HepG2 (cell line): Measurements from ENCODE around the gene MCU. TPM values are rescaled to one million over a fixed set of nuclear protein-coding genes. Genes with fewer than 3 reads are reported as not detected.

ENCODE experiments used
- ARNTL ChIP-seq: sonication (generic); formaldehyde crosslinking; IDR thresholded peaks from 2 replicates; pipeline ENCODE4 v1.4.0; 2020; ENCODE audit warnings: mild to moderate bottlenecking, missing genetic modification reagents
- GLMP ChIP-seq: sonication (generic); formaldehyde crosslinking; IDR thresholded peaks from 2 replicates; pipeline ENCODE4 v1.9.0; 2021; ENCODE audit warnings: missing genetic modification reagents, mild to moderate bottlenecking, borderline replicate concordance
- GPN1 ChIP-seq: sonication (generic); formaldehyde crosslinking; IDR thresholded peaks from 2 replicates; pipeline ENCODE4 v1.5.1; 2020; ENCODE audit warnings: missing genetic modification reagents, borderline replicate concordance
- HDAC6 ChIP-seq: fragments of 200-600 bp; sonication (generic); IDR thresholded peaks from 2 replicates; pipeline ENCODE4 v1.7.0; 2017; ENCODE audit warnings: mild to moderate bottlenecking, antibody characterized with exemption, low read length, low read depth
- MAF1 ChIP-seq: sonication (generic); formaldehyde crosslinking; IDR thresholded peaks from 2 replicates; pipeline ENCODE4 v1.5.0; 2020; ENCODE audit warnings: missing genetic modification reagents, borderline replicate concordance
- ZBTB26 ChIP-seq: IDR thresholded peaks from 2 replicates; pipeline ENCODE4 v1.6.1; 2016; ENCODE audit warnings: missing compliant biosample characterization, missing genetic modification reagents, borderline replicate concordance
- ZFX ChIP-seq: sonication (generic); formaldehyde crosslinking; IDR thresholded peaks from 2 replicates; pipeline ENCODE4 v1.4.0; 2020; ENCODE audit warnings: mild to moderate bottlenecking, low read depth, missing genetic modification reagents, moderate library complexity
- ZMAT3 ChIP-seq: sonication (generic); formaldehyde crosslinking; conservative IDR thresholded peaks from 2 replicates; pipeline ENCODE4 v1.7.0; 2021; ENCODE audit warnings: missing genetic modification reagents
- ZMYM4 ChIP-seq: sonication (generic); formaldehyde crosslinking; IDR thresholded peaks from 2 replicates; pipeline ENCODE4 v1.8.1; 2023; ENCODE audit warnings: mild to moderate bottlenecking, missing genetic modification reagents
- ZNF282 ChIP-seq: fragments of 450-650 bp; IDR thresholded peaks from 2 replicates; pipeline ENCODE4 v1.6.1; 2018; ENCODE audit not compliant: partially characterized antibody
- ZNF530 ChIP-seq: sonication (generic); formaldehyde crosslinking; IDR thresholded peaks from 2 replicates; pipeline ENCODE4 v1.5.0; 2020; ENCODE audit warnings: low read depth, mild to moderate bottlenecking, missing genetic modification reagents
- ZNF776 ChIP-seq: sonication (generic); formaldehyde crosslinking; IDR thresholded peaks from 2 replicates; pipeline ENCODE4 v1.4.0; 2020; ENCODE audit warnings: mild to moderate bottlenecking, missing genetic modification reagents
- polyA plus RNA-seq, 8 experiments: library from polyadenylated mRNA; depleted of rRNA in 3 of 8; stranded (reverse) in 7 of 8; unstranded in 1 of 8; fragments of >200 nt; fragmentation: Illumina TruSeq in 4 of 8; extraction: Trizol in 4 of 8; gene quantifications; 2 replicates each; pipeline versions ENCODE4 v1.2.1 to v1.2.3, GENCODE V29; 2011 to 2016; ENCODE audit warnings: low read depth in 4 of 8, missing spikeins in 1 of 8, mixed read lengths in 1 of 8; ENCODE audit not compliant: insufficient read depth in 1 of 8
- total RNA-seq, 5 experiments: library from RNA; depleted of rRNA; stranded (reverse); fragments of >200 nt; fragmentation: Illumina TruSeq; extraction: Trizol; gene quantifications; 2 replicates each; pipeline ENCODE4 v1.2.3, GENCODE V29; 2016; ENCODE audit warnings: low read depth in 1 of 5
- TF ChIP-seq, protein P1 (sequence below): sonication (generic); formaldehyde crosslinking; IDR thresholded peaks from 2 replicates; pipeline ENCODE4 v1.5.1; 2020; ENCODE audit warnings: missing genetic modification reagents, mild to moderate bottlenecking, borderline replicate concordance
- TF ChIP-seq, protein P2 (sequence below): IDR thresholded peaks from 2 replicates; pipeline ENCODE4 v1.6.1; 2016; ENCODE audit warnings: low read depth
- TF ChIP-seq, protein P3 (sequence below): sonication (generic); formaldehyde crosslinking; IDR thresholded peaks from 2 replicates; pipeline ENCODE4 v1.8.0; 2022; ENCODE audit warnings: mild to moderate bottlenecking, missing genetic modification reagents, borderline replicate concordance

MCU gene
- total and polyA plus RNA-seq, 2 of the 13 experiments (the other 11 are each of a cell fraction or from before 2014, with no cell fraction given), result 25.9 to 64.5 TPM

DNA sequence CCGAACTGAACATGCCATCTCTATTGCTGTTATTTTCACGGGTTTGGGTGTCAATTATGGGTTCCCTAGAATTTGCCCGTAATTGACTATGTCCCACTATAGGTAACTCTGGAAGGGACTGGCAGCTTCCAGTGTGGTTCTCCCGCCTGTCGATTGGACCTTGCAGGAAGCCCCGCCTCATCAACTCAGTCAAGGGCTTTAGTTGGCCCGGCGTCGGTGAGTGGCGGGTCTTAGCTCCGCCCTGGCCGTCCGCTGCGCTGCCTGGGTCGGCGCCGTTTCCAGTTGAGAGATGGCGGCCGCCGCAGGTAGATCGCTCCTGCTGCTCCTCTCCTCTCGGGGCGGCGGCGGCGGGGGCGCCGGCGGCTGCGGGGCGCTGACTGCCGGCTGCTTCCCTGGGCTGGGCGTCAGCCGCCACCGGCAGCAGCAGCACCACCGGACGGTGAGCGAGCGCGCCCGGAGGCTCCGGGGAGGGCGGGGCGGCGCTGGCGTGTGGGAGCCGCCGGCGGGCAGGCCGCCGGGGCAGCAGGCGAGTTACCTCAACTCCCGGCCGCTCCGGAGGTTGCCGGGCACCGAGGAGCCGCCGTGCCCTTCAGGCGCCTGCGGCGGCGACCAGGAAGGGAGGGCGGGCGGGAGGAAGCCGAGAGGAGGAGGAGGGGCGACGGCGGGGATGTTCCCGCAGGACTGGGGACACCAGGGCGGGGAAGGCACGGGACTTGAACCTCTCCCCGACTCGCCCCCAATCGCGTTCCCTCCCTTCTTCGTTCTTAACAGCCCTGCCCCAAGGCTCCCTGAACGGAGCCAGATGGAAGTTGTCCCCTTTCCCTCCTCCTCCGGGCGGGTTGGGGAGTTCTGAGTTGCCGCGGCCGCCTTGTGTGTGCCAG is at the start of gene MCU (continued):
- TF ChIP-seq, protein P1, sequence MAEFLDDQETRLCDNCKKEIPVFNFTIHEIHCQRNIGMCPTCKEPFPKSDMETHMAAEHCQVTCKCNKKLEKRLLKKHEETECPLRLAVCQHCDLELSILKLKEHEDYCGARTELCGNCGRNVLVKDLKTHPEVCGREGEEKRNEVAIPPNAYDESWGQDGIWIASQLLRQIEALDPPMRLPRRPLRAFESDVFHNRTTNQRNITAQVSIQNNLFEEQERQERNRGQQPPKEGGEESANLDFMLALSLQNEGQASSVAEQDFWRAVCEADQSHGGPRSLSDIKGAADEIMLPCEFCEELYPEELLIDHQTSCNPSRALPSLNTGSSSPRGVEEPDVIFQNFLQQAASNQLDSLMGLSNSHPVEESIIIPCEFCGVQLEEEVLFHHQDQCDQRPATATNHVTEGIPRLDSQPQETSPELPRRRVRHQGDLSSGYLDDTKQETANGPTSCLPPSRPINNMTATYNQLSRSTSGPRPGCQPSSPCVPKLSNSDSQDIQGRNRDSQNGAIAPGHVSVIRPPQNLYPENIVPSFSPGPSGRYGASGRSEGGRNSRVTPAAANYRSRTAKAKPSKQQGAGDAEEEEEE (CRISPR knock-in tag), result no peak
- no peak for TF ChIP-seq MAF1
- TF ChIP-seq, protein P2, sequence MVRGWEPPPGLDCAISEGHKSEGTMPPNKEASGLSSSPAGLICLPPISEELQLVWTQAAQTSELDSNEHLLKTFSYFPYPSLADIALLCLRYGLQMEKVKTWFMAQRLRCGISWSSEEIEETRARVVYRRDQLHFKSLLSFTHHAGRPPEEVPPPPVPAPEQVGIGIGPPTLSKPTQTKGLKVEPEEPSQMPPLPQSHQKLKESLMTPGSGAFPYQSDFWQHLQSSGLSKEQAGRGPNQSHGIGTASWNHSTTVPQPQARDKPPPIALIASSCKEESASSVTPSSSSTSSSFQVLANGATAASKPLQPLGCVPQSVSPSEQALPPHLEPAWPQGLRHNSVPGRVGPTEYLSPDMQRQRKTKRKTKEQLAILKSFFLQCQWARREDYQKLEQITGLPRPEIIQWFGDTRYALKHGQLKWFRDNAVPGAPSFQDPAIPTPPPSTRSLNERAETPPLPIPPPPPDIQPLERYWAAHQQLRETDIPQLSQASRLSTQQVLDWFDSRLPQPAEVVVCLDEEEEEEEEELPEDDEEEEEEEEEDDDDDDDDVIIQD (CRISPR knock-in tag), result no peak
- no peak for TF ChIP-seq GLMP (CRISPR knock-in tag)
- TF ChIP-seq ZMYM4, result peak; percentile 65
- TF ChIP-seq HDAC6, result no peak
- TF ChIP-seq ZBTB26 (CRISPR knock-in tag), result peak; percentile 68; the same call in 1 of the 2 replicates
- TF ChIP-seq ZNF282, result no peak
- 0 out of 2 replicates have a peak, but pooled peaks have one; percentile 8 for TF ChIP-seq ZNF776 (CRISPR knock-in tag)
- TF ChIP-seq ZNF530, result no peak
- TF ChIP-seq, protein P3, sequence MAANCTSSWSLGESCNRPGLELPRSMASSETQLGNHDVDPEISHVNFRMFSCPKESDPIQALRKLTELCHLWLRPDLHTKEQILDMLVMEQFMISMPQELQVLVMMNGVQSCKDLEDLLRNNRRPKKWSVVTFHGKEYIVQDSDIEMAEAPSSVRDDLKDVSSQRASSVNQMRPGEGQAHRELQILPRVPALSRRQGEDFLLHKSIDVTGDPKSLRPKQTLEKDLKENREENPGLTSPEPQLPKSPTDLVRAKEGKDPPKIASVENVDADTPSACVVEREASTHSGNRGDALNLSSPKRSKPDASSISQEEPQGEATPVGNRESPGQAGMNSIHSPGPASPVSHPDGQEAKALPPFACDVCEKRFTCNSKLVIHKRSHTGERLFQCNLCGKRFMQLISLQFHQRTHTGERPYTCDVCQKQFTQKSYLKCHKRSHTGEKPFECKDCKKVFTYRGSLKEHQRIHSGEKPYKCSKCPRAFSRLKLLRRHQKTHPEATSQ (CRISPR knock-in tag), result no peak
- no peak for TF ChIP-seq GPN1
- TF ChIP-seq ZMAT3 (CRISPR knock-in tag), result no peak; the same call in 1 of the 2 replicates
- peak; percentile 52 for TF ChIP-seq ZFX
- TF ChIP-seq ARNTL (CRISPR knock-in tag), result 0 out of 2 replicates have a peak, but pooled peaks have one; percentile 7
